ENCODE results near the gene ELAVL3.
A peak's percentile ranks its signal among the peaks of the same experiment; 100 is the strongest.
"Not testable (repeated sequence)": the region's sequence is repeated elsewhere in the genome, so short reads cannot be mapped to it uniquely, and the experiment has no call there.

Gene ELAVL3

GRCh38 chr19:11423164-11423790, 57.6 kb downstream of the ELAVL3 start:
- TF ChIP-seq GATA1 (IDR thresholded peaks at IDR 0.05; ENCODE audit: low read depth, low read length), result no peak
- no peak for TF ChIP-seq POLR2A (IDR thresholded peaks at IDR 0.05; ENCODE audit: low read length)
- DNase-seq, result no peak

GRCh38 chr19:11422163-11423065, 58.4 kb downstream of the ELAVL3 start:
- TF ChIP-seq POLR2A (IDR thresholded peaks at IDR 0.05; ENCODE audit: low read length), result no peak
- TF ChIP-seq GATA1 (IDR thresholded peaks at IDR 0.05; ENCODE audit: low read depth, low read length), result no peak
- DNase-seq, result peak in 1 of 2 experiments; percentile 57

GRCh38 chr19:11421371-11422098, 59.3 kb downstream of the ELAVL3 start:
- DNase-seq, result peak; percentile 55 to 62
- TF ChIP-seq GATA1 (IDR thresholded peaks at IDR 0.05; ENCODE audit: low read depth, low read length) (no peak), POLR2A (IDR thresholded peaks at IDR 0.05; ENCODE audit: low read length) (no peak)

GRCh38 chr19:11420429-11421370, 60.1 kb downstream of the ELAVL3 start:
- DNase-seq, result no peak
- TF ChIP-seq POLR2A (IDR thresholded peaks at IDR 0.05; ENCODE audit: low read length), result no peak
- no peak for TF ChIP-seq GATA1 (IDR thresholded peaks at IDR 0.05; ENCODE audit: low read depth, low read length)

GRCh38 chr19:11418549-11419506, 62.0 kb downstream of the ELAVL3 start, which contains the start of gene RGL3:
TSS of gene RGL3 (minus strand) at chr19:11419314. CDS start at chr19:11419278, 36 bp downstream.
- DNase-seq, result no peak
- TF ChIP-seq POLR2A (IDR thresholded peaks at IDR 0.05; ENCODE audit: low read length) (no peak), GATA1 (IDR thresholded peaks at IDR 0.05; ENCODE audit: low read depth, low read length) (no peak)

GRCh38 chr19:11418094-11418548, 62.7 kb downstream of the ELAVL3 start:
- DNase-seq, result no peak
- TF ChIP-seq POLR2A (IDR thresholded peaks at IDR 0.05; ENCODE audit: low read length) (no peak), GATA1 (IDR thresholded peaks at IDR 0.05; ENCODE audit: low read depth, low read length) (no peak)

- TF ChIP-seq GATA1 (IDR thresholded peaks at IDR 0.05; ENCODE audit: low read depth, low read length), result no peak
- no peak for TF ChIP-seq POLR2A (IDR thresholded peaks at IDR 0.05; ENCODE audit: low read length)
Measured at GRCh38 chr19:11416346-11417052, 64.3 kb downstream of the ELAVL3 start.

GRCh38 chr19:11414544-11414943, 66.3 kb downstream of the ELAVL3 start:
- no peak for TF ChIP-seq POLR2A (IDR thresholded peaks at IDR 0.05; ENCODE audit: low read length)
- no peak for TF ChIP-seq GATA1 (IDR thresholded peaks at IDR 0.05; ENCODE audit: low read depth, low read length)
- DNase-seq, result no peak

More at GRCh38 chr19:11416346-11417052, 64.3 kb downstream of the ELAVL3 start:
- DNase-seq, result no peak

- no peak for TF ChIP-seq GATA1 (IDR thresholded peaks at IDR 0.05; ENCODE audit: low read depth, low read length)
- no peak for TF ChIP-seq POLR2A (IDR thresholded peaks at IDR 0.05; ENCODE audit: low read length)
- DNase-seq, result no peak
Measured at GRCh38 chr19:11410682-11411081, 70.2 kb downstream of the ELAVL3 start.

GRCh38 chr19:11408591-11408990, 72.3 kb downstream of the ELAVL3 start:
- no peak for DNase-seq
- no peak for TF ChIP-seq GATA1 (IDR thresholded peaks at IDR 0.05; ENCODE audit: low read depth, low read length)
- TF ChIP-seq POLR2A (IDR thresholded peaks at IDR 0.05; ENCODE audit: low read length), result no peak

GRCh38 chr19:11406703-11407236, 74.1 kb downstream of the ELAVL3 start:
- DNase-seq, result not testable (repeated sequence)
